ENCODE results near the gene OTOP2.

The OTOP2 gene

DNA sequence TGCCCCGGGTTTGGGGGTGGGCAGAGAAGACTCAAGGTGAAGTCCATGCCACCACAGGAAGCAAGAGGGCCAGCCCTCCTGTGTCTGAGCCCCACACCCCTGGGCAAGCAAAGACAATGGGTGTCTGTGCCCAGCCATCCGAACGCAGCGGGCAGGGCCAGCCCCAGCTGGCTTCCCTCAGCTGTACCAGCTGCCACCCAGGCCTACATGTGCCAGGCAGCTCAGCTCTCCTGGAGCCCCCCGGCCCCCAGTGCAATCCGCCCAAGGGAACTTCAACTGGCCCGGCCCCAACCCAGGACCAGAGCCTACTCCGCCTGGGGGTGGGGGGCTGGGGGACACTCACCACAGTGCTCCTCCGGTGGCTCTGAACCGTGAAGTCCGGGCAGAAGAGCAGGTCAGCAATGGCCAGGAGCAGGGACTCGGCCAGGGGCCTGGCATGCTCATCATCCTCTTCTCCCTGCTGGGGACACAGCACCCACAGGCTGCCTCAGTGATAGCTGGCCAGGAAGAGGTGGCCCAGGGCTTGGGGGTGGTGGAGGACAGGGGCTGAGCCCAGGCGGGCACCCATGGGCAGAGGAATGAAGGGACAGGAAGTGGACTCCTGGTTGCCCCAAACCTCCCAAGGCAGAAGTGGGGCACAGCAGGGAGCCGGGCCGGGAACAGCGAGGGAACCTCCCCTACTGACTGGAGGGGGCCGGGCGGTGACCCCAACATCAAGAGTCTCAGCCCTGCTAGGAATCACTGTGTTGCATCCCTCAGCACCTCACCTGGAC lies 38.7 kb downstream of the OTOP2 start:
- H3K4me2 ChIP-seq (ENCODE audit: low read depth, low read length, poor library complexity, severe bottlenecking) = no peak overlapping the region
- H3K36me3 ChIP-seq (ENCODE audit: insufficient read depth, low read length) = no peaks in the 10 kb centered on the region
- H3K9ac ChIP-seq (ENCODE audit: low read depth, low read length, poor library complexity, severe bottlenecking) = no peak overlapping the region
- peaks cover 7% of the 10 kb centered on the region for H3K4me1 ChIP-seq (ENCODE audit: insufficient read depth, low read length, poor library complexity, severe bottlenecking)
- no peaks in the 10 kb centered on the region for H3F3A ChIP-seq (ENCODE audit: low read depth)
- no peaks in the 10 kb centered on the region for H4K20me1 ChIP-seq (ENCODE audit: insufficient read depth, low read length, poor library complexity, severe bottlenecking)
- no peak overlapping the region for H3K4me3 ChIP-seq (ENCODE audit: low read length, poor library complexity, severe bottlenecking)
- H2AFZ ChIP-seq (ENCODE audit: low read length) = no peak overlapping the region
- TF ChIP-seq EZH2phosphoT487 (IDR thresholded peaks at IDR 0.05; ENCODE audit: borderline replicate concordance) = no peak
- TF ChIP-seq, protein P1, sequence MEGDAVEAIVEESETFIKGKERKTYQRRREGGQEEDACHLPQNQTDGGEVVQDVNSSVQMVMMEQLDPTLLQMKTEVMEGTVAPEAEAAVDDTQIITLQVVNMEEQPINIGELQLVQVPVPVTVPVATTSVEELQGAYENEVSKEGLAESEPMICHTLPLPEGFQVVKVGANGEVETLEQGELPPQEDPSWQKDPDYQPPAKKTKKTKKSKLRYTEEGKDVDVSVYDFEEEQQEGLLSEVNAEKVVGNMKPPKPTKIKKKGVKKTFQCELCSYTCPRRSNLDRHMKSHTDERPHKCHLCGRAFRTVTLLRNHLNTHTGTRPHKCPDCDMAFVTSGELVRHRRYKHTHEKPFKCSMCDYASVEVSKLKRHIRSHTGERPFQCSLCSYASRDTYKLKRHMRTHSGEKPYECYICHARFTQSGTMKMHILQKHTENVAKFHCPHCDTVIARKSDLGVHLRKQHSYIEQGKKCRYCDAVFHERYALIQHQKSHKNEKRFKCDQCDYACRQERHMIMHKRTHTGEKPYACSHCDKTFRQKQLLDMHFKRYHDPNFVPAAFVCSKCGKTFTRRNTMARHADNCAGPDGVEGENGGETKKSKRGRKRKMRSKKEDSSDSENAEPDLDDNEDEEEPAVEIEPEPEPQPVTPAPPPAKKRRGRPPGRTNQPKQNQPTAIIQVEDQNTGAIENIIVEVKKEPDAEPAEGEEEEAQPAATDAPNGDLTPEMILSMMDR (conservative IDR thresholded peaks at IDR 0.05; ENCODE audit: low read length) = no peak
- no peaks in the 10 kb centered on the region for H3K79me2 ChIP-seq (ENCODE audit: insufficient read depth, low read length)
- no peaks in the 10 kb centered on the region for H3K9me3 ChIP-seq (ENCODE audit: insufficient read depth, low read depth, low read length)
- no peaks in the 10 kb centered on the region for H3K27me3 ChIP-seq (ENCODE audit: insufficient read depth, low read length, poor library complexity, severe bottlenecking)
- H3K9me2 ChIP-seq (replicated peaks; ENCODE audit: low read depth, low read length) = no peaks in the 10 kb centered on the region

DNA sequence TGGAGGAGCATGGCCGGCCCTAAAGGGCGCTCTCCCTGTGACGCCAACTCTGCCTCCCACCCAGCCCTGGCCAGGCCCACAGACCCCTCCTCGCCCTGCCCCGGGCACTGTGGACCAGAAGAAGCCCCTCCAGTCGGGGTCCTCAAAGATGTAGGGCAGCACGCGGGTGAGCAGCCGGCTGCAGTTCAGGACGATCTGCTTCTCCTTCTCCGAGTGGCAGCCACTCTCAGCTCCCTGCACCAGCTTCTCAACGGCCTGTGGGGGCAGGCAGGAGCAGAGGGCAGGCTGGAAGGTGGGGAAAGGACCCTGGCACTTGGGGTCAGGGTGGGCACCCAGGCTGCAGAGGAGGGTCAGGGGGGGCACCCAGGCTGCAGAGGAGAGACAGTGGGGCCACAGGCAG lies 39.6 kb downstream of the OTOP2 start:
- Histone ChIP-seq H3K36me3 (ENCODE audit: insufficient read depth, low read length) (no peaks in the 10 kb centered on the region), H3K9me2 (replicated peaks; ENCODE audit: low read depth, low read length) (no peaks in the 10 kb centered on the region), H3K4me2 (ENCODE audit: low read depth, low read length, poor library complexity, severe bottlenecking) (no peak overlapping the region), H3K27me3 (ENCODE audit: insufficient read depth, low read length, poor library complexity, severe bottlenecking) (no peaks in the 10 kb centered on the region), H3F3A (ENCODE audit: low read depth) (no peaks in the 10 kb centered on the region), H3K9ac (ENCODE audit: low read depth, low read length, poor library complexity, severe bottlenecking) (no peak overlapping the region), H4K20me1 (ENCODE audit: insufficient read depth, low read length, poor library complexity, severe bottlenecking) (no peaks in the 10 kb centered on the region), H3K4me1 (ENCODE audit: insufficient read depth, low read length, poor library complexity, severe bottlenecking) (peaks cover 7% of the 10 kb centered on the region), H3K79me2 (ENCODE audit: insufficient read depth, low read length) (no peaks in the 10 kb centered on the region), H3K4me3 (ENCODE audit: low read length, poor library complexity, severe bottlenecking) (no peak overlapping the region), H3K9me3 (ENCODE audit: insufficient read depth, low read depth, low read length) (no peaks in the 10 kb centered on the region), H2AFZ (ENCODE audit: low read length) (no peak overlapping the region)
- TF ChIP-seq, protein P1 (conservative IDR thresholded peaks at IDR 0.05; ENCODE audit: low read length) = peak; percentile 33
- no peak for TF ChIP-seq EZH2phosphoT487 (IDR thresholded peaks at IDR 0.05; ENCODE audit: borderline replicate concordance)

DNA sequence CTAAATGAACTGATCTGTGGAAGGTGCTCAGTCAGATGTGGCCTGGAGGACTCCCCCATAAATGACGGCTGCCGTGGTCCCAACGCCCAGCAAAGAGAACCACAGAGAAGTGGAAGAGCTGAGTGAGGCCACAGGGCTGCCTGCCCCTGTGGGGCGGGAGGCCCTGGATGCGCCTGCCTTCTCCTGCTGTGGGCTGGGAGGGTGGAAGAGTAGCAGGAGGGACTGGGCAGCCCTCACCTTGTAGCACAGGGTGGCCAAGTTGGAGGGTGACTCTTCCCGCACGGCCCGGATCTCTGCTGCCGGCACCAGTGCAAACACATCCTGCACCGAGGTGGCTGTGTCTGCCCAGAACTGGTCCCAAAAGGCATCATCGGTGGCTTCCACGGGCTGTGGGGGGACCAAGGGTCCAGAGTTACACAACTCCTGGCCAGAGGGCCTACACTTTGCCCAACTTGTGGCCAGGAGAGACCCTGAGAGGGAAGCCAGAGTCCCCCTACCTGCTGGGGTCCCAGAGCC lies 40.2 kb downstream of the OTOP2 start:
- Histone ChIP-seq H3K4me3 (ENCODE audit: low read length, poor library complexity, severe bottlenecking) (no peak overlapping the region), H3K9me2 (replicated peaks; ENCODE audit: low read depth, low read length) (no peaks in the 10 kb centered on the region), H3K79me2 (ENCODE audit: insufficient read depth, low read length) (no peaks in the 10 kb centered on the region), H4K20me1 (ENCODE audit: insufficient read depth, low read length, poor library complexity, severe bottlenecking) (no peaks in the 10 kb centered on the region), H3F3A (ENCODE audit: low read depth) (no peaks in the 10 kb centered on the region), H3K36me3 (ENCODE audit: insufficient read depth, low read length) (no peaks in the 10 kb centered on the region), H3K9me3 (ENCODE audit: insufficient read depth, low read depth, low read length) (no peaks in the 10 kb centered on the region), H3K4me1 (ENCODE audit: insufficient read depth, low read length, poor library complexity, severe bottlenecking) (peaks cover 7% of the 10 kb centered on the region), H2AFZ (ENCODE audit: low read length) (no peak overlapping the region), H3K27me3 (ENCODE audit: insufficient read depth, low read length, poor library complexity, severe bottlenecking) (no peaks in the 10 kb centered on the region), H3K9ac (ENCODE audit: low read depth, low read length, poor library complexity, severe bottlenecking) (no peak overlapping the region), H3K4me2 (ENCODE audit: low read depth, low read length, poor library complexity, severe bottlenecking) (no peak overlapping the region)
- no peak for TF ChIP-seq EZH2phosphoT487 (IDR thresholded peaks at IDR 0.05; ENCODE audit: borderline replicate concordance)
- TF ChIP-seq, protein P1 (conservative IDR thresholded peaks at IDR 0.05; ENCODE audit: low read length) = no peak

Data from Loucy (cell line).